Mucosa of stomach (tissue), 1 donor: ENCODE results near the gene PTPRK.
"Not testable (repeated sequence)": the region's sequence is repeated elsewhere in the genome, so short reads cannot be mapped to it uniquely, and the experiment has no call there.

Experiments
- H3K27me3 ChIP-seq: one replicate; pipeline ENCODE4 v1.7.0; 2013; ENCODE audit warnings: mild to moderate bottlenecking, low read length; ENCODE audit not compliant: control insufficient read depth, insufficient read depth
- H3K36me3 ChIP-seq: one replicate; pipeline ENCODE4 v1.7.0; 2013; ENCODE audit warnings: low read length; ENCODE audit not compliant: control insufficient read depth, insufficient read depth
- H3K4me1 ChIP-seq: one replicate; pipeline ENCODE4 v1.7.0; 2013; ENCODE audit warnings: mild to moderate bottlenecking, low read length; ENCODE audit not compliant: control insufficient read depth, insufficient read depth
- H3K4me3 ChIP-seq: one replicate; pipeline ENCODE4 v1.7.0; 2013; ENCODE audit warnings: low read length
- H3K9ac ChIP-seq: one replicate; pipeline ENCODE4 v1.7.0; 2013; ENCODE audit warnings: mild to moderate bottlenecking, low read length, moderate library complexity
- H3K9me3 ChIP-seq: one replicate; pipeline ENCODE4 v1.7.0; 2013; ENCODE audit warnings: mild to moderate bottlenecking, low read length, moderate library complexity; ENCODE audit not compliant: control insufficient read depth
- donor health status: Pancreatic carcinoma.

The PTPRK gene

GRCh38 chr6:128000363-128000762 lies 520.0 kb downstream of the PTPRK start:
- H3K4me3 ChIP-seq: no peak overlapping the region
- H3K9me3 ChIP-seq: no peaks in the 10 kb centered on the region
- no peaks in the 10 kb centered on the region for H3K36me3 ChIP-seq
- no peaks in the 10 kb centered on the region for H3K4me1 ChIP-seq
- no peak overlapping the region for H3K9ac ChIP-seq
- H3K27me3 ChIP-seq: no peaks in the 10 kb centered on the region

- no peaks in the 10 kb centered on the region for H3K27me3 ChIP-seq
- no peaks in the 10 kb centered on the region for H3K9me3 ChIP-seq
- no peaks in the 10 kb centered on the region for H3K4me1 ChIP-seq
- no peak overlapping the region for H3K4me3 ChIP-seq
- H3K9ac ChIP-seq: no peak overlapping the region
- H3K36me3 ChIP-seq: no peaks in the 10 kb centered on the region
Measured at GRCh38 chr6:127998985-127999384, 521.4 kb downstream of the PTPRK start.

- Histone ChIP-seq H3K36me3 (no peaks in the 10 kb centered on the region), H3K9me3 (no peaks in the 10 kb centered on the region), H3K4me1 (no peaks in the 10 kb centered on the region), H3K9ac (no peak overlapping the region), H3K27me3 (no peaks in the 10 kb centered on the region), H3K4me3 (no peak overlapping the region)
Measured at GRCh38 chr6:127997496-127998164, 522.8 kb downstream of the PTPRK start.

DNA sequence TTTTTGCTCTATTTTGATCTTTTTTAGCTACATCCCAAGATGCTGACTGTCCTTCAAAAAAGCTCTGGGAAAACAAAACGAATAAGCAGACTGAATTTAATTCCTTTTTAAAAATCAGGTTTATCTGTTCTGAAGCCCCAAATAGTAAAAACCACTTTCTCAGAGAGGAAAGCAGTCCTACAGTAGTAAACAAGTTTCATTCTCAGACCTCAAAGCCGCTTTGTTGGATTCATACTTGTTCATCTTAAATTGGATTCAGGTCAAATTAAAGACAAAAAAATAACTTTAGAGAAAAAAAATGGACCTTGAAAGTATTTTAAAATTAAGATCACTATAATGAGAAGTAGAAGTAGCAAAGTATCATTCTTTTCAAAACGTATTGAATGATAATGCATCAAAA lies 523.5 kb downstream of the PTPRK start:
- Histone ChIP-seq H3K27me3 (no peaks in the 10 kb centered on the region), H3K4me3 (no peak overlapping the region), H3K9ac (no peak overlapping the region), H3K4me1 (no peaks in the 10 kb centered on the region), H3K9me3 (no peaks in the 10 kb centered on the region), H3K36me3 (no peaks in the 10 kb centered on the region)

- Histone ChIP-seq H3K27me3 (no peaks in the 10 kb centered on the region), H3K36me3 (peaks cover 6% of the 10 kb centered on the region), H3K9ac (no peak overlapping the region), H3K4me3 (no peak overlapping the region), H3K4me1 (no peaks in the 10 kb centered on the region), H3K9me3 (no peaks in the 10 kb centered on the region)
Measured at GRCh38 chr6:127992144-127992543, 528.3 kb downstream of the PTPRK start.

GRCh38 chr6:127990074-127990473 lies 530.3 kb downstream of the PTPRK start:
- no peaks in the 10 kb centered on the region for H3K27me3 ChIP-seq
- H3K4me3 ChIP-seq: no peak overlapping the region

DNA sequence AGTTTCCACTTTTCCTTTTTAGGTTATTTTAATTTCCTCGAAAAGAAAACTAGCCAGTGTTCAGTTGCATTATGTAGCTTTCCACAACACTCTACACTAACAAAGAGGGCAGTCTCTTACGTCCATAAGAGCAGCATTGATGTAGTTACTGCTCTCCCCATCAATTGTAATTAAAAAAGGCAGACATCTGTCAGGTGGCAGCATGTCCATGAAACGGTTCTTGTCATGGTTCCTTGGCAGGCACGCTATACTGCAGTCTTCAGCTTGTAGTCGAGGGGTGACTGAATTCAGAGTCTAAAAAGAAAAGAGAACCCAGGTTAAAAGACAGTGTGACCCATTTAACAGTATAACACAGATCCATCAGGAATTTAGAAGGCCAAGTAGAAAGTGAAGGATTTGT lies 539.4 kb downstream of the PTPRK start:
- Histone ChIP-seq H3K9ac (no peak overlapping the region), H3K4me3 (no peak overlapping the region), H3K9me3 (no peaks in the 10 kb centered on the region), H3K36me3 (no peaks in the 10 kb centered on the region), H3K4me1 (no peaks in the 10 kb centered on the region), H3K27me3 (no peaks in the 10 kb centered on the region)

More at GRCh38 chr6:127990074-127990473, 530.3 kb downstream of the PTPRK start:
- Histone ChIP-seq H3K9ac (no peak overlapping the region), H3K9me3 (no peaks in the 10 kb centered on the region), H3K36me3 (peaks cover 6% of the 10 kb centered on the region), H3K4me1 (no peaks in the 10 kb centered on the region)

GRCh38 chr6:127978185-127978584 lies 542.2 kb downstream of the PTPRK start:
- H3K9me3 ChIP-seq, H3K9ac ChIP-seq, H3K36me3 ChIP-seq, H3K27me3 ChIP-seq, H3K4me3 ChIP-seq, H3K4me1 ChIP-seq: not testable (repeated sequence)

DNA sequence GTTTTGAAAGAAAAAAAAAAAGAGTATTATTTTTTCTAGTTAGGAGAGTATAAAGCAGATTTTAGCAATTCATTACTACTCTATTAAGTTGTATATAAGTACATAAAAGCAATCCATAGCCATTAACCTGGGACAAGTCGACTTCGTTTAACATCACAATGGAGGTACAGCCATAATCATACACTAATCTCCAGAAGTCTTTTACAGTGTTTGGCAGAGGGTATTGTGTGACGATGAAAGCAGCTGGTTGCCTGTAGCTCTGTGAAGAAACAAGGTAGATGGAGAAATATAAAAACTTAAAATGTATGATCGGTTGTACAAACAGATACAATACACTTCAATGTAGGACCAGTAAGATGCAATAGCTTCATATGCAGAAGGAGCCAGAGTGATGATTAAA lies 543.6 kb downstream of the PTPRK start:
- Histone ChIP-seq H3K4me3 (no peak overlapping the region), H3K27me3 (no peaks in the 10 kb centered on the region), H3K4me1 (no peaks in the 10 kb centered on the region), H3K36me3 (no peaks in the 10 kb centered on the region), H3K9me3 (no peaks in the 10 kb centered on the region), H3K9ac (no peak overlapping the region)

- Histone ChIP-seq H3K4me1 (no peaks in the 10 kb centered on the region), H3K9me3 (no peaks in the 10 kb centered on the region), H3K27me3 (no peaks in the 10 kb centered on the region), H3K36me3 (no peaks in the 10 kb centered on the region), H3K4me3 (no peak overlapping the region), H3K9ac (no peak overlapping the region)
Measured at GRCh38 chr6:127976111-127976510, 544.3 kb downstream of the PTPRK start.

GRCh38 chr6:127972815-127973214 lies 547.6 kb downstream of the PTPRK start:
- Histone ChIP-seq H3K9ac (no peak overlapping the region), H3K4me3 (no peak overlapping the region), H3K36me3 (no peaks in the 10 kb centered on the region), H3K4me1 (no peaks in the 10 kb centered on the region), H3K27me3 (no peaks in the 10 kb centered on the region), H3K9me3 (no peaks in the 10 kb centered on the region)

DNA sequence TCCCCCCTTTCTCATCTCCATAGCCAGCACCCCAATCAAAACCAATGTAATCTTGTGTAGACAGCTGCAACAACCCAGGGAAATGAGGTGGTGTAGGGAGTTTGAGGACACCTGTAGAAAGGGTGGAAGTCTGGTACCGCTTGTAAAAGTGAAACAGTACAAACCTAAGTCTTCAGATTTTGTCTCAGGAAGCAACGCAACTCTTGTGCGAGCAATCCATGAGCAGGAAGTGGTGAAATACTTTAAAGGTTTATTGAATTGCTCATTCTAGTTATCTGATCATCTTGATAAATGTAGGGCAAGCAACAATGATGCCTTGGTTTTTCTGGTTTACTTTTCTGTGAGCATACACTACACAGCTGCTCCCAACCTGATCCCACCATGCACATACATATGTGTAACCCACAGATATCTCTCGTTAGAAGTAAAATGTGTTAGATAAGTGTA lies 548.4 kb downstream of the PTPRK start:
- Histone ChIP-seq H3K4me3 (no peak overlapping the region), H3K9ac (no peak overlapping the region), H3K27me3 (no peaks in the 10 kb centered on the region), H3K9me3 (no peaks in the 10 kb centered on the region), H3K4me1 (no peaks in the 10 kb centered on the region), H3K36me3 (no peaks in the 10 kb centered on the region)

DNA sequence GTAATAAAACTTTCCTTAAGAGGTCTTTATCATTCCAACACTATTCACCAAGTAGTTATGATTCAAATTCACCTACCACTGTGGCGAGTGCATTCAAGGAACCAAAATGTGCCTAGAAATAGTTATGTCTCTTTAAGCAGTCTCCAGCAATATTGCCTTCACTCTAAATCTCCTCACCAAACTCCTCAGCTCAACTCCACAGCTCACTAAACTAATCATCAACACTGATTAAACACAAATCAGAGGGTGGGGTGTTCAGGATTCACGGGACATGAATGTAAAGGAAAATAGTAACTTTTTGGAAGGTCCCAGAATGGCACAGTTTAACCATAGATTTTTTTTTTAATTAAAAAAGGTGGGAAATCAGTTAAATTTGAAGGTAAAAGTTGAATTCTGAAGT lies 549.0 kb downstream of the PTPRK start:
- no peaks in the 10 kb centered on the region for H3K36me3 ChIP-seq
- H3K9ac ChIP-seq: no peak overlapping the region

More for the DNA sequence above, 549.0 kb downstream of the PTPRK start:
- Histone ChIP-seq H3K4me1 (no peaks in the 10 kb centered on the region), H3K4me3 (no peak overlapping the region), H3K9me3 (no peaks in the 10 kb centered on the region), H3K27me3 (no peaks in the 10 kb centered on the region)
